HG03135 (cell line): ENCODE measurements around the gene RPSA.
"Not testable (repeated sequence)": the region's sequence is repeated elsewhere in the genome, so short reads cannot be mapped to it uniquely, and the experiment has no call there.

ENCODE experiments used
- ATAC-seq: cut with Tn5 transposase; IDR thresholded peaks from one replicate; pipeline ENCODE4 v1.9.1; 2021; ENCODE audit warnings: mild to moderate bottlenecking, moderate library complexity; ENCODE audit not compliant: unreplicated experiment

Gene RPSA

DNA sequence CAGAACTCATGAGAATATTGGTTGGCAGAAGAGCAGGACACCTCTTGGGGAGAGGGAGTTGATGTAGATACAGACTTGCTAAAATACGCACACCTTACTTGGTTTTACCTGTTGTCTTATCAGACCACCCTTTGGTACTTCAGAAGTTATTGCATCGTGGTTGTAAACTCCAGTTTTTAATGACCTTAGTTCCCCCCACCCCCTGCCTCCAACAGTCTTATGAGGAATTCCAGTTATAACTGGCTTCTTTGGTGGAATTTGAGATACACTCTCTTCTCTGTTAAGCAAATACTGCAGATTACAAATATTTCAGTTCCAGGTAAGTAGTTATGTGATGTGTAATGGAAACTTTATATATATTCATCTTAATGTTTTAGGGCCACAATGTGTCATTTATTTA lies 18.4 kb upstream of the RPSA start:
- no peak for ATAC-seq

DNA sequence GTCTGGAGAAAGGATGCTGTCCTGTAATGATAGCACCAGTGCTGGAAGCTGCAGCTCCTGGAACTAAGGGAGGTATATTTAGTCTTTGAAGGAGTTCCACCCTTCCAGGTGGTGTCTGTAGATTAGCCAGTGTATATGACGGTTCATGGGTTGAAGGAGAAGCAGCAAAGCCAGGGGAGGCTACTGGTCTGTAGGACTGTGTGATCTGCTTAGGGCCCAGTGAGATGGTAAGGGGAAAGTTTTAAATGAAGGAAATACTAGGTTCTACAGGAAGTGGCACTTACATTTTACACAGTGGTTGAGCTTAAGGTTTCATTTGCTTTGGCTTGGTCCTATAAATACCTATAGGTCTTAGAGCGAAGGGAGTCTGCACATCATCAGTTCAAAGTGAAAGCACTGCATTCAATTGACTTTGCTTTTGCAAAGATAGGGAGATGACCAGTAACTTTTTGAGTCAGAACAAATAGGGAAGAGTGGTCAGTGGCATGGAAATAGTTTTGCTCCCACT lies 17.7 kb upstream of the RPSA start:
- peak; percentile 74 for ATAC-seq

DNA sequence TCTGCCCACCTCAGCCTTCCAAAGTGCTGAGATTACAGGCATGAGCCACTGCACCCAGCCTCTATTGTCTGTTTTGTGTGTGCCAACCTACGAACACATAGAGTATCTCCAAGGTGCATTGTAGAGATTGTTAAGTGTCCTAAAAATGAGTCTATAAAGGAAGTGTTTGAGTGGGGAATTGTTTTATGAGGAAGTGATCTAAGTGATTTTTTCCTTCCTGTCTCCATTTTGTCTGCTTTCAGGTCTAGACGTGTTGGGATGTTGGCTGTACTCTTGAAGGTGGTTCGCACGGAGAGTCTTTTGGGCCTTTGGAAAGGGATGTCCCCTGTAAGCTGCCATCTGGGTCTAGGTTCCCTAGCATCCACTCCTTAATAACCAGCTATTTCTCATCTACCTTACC lies 16.3 kb upstream of the RPSA start:
- ATAC-seq, result no peak

DNA sequence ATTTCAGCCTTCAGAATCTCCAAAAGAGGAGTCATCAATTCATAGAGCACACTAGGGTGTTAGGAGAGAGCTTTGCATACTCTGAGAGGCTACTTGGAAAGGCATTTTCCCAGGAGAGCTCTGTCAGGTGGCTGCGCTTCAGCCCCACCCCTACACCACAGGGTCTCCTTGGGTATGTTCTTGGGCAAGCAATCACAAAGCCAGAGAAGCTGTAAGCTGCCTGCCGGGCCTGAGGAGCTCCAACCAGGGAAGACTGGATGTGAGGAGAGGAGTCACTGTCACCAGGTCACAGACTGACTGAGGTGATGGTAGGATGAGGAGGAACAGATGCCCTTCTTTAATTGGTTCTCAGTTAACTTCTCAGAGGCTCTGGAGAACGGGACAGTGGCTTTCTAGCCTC lies 9.8 kb upstream of the RPSA start:
- no peak for ATAC-seq

DNA sequence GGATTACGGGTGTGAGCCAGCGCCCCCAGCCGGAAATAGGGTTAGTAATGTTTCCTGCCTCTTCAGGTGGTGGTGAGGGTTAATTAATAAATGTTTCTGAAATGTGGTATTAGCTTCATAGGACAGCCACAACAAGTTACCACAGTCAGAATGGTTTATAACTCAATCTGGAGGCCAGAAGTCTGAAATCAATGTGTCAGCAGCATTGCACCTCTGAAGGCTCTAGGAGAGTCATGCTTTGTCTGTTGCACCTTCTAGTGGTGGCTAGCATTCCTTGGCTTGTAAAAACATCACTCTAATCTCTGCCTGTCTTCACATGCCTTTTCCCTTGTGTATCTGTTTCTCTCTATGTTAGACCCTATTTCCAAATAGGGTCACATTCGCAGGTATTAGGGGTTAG lies 7.8 kb upstream of the RPSA start:
- ATAC-seq, result no peak

DNA sequence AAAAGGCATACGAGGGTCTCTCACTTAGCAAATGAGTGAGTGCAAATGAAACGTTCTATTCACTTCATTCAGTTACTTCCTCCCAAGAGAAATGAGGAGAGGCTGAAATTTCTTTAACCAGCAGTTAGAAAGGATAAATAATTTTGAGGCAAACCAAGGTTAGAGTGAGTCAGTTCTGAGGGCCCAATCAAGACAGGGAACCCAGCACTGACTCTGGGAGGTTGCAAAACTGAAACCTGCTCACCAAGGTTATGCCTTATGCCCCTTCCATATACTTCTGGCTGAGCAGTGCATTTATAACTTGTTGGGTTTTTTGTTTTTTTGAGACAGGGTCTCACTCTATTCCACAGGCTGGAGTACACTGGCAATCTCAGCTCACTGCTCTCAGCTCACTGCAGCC lies 4.5 kb upstream of the RPSA start:
- no peak for ATAC-seq

DNA sequence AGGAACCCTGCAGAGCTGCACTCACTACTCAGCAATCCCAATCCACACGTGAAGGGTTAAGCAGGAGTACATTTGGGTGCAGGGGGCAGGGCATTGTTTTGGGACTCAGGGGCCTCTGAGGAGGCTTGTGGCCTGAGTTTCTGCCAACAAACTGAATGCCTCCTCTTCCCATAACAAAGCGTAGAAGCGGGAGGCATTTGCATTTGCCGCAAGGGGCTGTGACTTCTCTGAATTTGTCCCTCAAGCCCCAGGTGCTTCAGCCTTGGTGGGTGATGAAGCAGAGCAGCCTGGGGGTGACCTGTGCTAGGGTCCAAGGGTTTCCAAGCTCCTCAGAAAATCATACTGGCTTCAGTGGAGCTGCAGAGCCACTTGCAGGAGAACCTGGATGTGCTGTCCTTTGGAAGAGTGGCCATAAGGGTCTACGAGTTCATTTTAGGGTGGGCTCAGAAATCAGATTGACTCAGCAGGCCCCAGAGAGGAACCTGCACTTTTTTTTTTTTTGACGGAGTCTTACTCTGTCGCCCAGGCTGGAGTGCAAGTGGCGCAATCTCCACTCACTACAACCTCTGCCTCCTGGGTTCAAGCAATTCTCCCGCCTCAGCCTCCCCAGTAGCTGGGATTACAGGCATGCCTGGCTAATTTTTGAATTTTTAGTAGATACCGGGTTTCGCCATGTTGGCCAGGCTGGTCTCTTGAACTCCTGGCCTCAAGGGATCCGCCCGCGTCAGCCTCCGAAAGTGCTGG lies 1.4 kb upstream of the RPSA start:
- no peak for ATAC-seq

DNA sequence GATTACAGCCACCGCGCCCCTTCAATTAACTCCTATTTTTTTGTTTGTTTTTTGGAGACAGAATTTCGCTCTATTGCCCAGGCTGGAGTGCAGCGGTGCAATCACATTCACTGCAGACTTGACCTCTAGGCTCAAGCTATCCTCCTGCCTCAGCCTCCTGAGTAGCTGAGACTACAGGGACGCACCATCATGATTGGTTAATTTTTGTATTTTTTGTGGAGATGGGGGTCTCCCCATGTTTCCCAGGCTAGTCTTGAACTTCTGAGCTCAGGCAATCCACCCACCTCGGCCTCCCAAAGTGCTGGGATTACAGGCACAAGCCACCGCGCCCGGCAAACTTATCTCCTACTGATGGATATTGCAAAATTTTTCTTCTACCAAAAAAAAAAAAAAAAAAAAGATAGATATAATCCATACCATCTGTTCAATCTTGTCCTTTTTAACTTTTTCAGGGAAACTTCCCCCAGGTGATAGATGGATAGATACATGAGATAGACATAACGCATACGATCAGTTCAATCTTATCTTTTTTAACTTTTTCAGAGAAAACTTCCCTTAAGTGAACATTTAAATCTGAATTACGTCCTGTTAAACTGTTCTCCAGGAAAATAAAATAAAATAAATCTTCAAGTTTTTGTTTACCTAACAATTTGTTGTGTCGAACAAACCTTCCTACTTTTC lies 693 bp upstream of the RPSA start:
- ATAC-seq, result no peak

DNA sequence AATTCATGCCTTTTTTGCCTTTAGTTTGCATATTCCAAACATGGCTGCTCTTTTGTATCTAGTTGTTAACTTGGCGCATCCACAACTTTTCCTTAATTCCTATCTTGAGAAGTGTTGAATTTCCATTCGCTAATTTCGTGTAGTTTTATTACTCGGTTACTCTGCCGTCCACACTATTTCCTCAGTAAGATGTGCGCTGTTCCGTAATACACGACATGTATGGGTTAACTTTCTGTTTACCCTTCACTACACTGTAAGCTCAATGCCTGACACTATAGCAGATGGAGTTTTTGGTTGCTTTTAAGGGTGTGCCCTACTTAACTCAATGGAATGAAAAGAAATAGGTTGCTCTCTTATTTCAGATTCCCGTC lies 724 bp downstream of the RPSA start:
- ATAC-seq, result no peak

DNA sequence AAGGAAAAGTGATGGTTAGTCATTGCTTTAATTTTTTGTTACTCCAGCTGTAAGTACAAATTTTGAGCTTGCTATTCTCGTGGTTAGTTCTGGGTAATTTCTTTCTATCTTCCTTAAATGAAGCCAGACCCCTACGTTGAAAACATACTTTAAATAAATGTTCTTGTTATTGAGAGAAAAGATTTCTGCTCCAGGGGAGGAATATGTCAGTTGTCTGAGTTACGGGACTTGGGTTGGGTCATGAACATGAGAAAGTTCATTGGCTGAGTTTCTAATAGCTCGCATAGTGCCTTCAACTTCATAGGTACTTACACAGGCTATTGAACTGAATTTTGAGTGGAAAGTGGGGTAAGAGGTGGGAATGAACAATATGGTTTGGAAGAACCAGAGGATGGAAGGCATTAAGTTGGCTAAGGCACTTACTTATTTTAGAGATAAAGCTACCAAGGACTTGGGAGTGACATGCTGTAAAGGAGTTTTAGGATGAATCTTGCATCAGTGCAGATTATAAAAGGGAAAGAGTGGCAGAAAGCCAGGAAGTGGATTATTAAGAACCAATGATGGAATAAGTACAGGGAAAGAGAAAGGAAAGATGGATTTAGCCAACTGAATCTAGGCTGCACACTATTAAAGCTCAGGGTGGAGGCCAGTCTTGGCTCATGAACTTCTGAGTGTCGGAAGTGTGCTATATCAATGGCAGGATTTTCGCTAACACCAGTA lies 1.4 kb downstream of the RPSA start:
- no peak for ATAC-seq

DNA sequence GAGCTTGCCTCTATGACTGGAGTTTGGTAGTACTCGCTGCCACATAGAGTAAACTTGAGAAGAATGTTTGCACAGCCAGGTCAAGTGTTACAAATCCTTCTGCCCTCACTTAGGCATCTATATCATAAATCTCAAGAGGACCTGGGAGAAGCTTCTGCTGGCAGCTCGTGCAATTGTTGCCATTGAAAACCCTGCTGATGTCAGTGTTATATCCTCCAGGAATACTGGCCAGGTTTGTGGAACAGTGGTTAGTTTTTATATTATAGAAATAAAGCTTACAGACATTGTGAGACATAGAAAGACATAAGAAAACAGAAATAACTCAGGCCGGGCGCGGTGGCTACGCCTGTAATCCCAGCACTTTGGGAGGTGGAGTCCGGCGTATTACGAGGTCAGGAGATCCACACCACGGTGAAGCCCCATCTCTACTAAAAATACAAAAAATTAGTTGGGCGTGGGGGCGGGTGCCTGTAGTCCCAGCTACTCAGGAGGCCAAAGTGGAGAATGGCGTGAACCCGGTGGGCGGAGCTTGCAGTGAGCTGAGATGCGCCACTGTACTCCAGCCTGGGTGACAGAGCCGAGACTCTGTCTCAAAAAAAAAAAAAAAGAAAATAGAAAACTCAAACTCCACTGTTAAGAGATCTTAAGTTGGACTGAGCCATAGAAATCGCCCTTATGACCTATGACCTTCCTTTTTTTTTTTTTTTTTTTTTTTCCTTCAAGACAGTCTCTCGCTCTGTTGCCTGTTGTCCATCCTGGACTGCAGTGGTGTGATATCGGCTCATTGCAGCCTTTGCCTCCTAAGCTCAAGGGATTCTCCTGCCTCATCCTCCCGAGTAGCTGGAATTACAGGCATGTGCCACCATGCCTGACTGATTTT lies 2.2 kb downstream of the RPSA start:
- no peak for ATAC-seq

DNA sequence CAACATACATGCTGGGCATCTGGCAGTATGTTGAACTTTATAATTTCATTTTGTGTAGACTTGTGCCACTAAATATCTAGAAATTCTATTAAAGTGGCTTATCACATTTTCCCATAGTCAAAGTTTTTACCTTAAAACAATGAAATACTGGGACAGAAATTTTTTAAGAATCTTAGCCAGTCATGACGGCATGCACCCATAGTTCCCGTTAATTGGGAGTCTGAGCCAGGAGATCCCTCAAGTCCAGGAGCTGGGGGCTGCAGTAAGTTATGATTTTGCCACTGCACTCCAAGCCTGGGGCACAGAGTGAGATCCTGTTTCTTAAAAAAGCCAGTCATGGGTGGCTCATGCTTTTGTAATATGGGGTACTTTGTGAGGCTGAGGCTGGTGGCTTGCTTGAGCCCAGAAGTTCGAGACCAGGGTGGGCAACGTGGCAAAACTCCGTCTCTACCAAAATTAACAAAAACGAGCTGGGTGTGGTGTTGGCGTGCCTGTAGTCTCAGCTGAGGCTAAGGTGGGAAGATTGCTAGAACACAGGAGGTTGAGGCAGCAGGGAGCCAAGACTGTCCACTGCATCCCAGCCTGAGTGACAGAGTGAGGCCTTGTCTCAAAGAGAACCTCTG lies 3.1 kb downstream of the RPSA start:
- ATAC-seq, result no peak

DNA sequence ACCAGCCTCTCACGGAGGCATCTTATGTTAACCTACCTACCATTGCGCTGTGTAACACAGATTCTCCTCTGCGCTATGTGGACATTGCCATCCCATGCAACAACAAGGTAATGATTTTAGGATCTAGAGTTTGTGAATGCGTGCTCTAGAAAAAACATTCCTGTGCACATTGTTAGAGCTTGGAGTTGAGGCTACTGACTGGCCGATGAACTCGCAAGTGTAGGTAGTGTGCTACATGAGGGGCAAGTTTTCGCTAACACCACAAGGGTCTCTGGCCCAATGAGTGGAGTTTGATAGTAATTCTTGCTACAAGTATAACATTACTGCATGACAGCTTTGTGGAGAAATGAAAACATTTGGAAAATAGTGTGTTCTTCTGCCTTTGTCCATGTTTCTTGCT lies 4.4 kb downstream of the RPSA start:
- ATAC-seq, result no peak

DNA sequence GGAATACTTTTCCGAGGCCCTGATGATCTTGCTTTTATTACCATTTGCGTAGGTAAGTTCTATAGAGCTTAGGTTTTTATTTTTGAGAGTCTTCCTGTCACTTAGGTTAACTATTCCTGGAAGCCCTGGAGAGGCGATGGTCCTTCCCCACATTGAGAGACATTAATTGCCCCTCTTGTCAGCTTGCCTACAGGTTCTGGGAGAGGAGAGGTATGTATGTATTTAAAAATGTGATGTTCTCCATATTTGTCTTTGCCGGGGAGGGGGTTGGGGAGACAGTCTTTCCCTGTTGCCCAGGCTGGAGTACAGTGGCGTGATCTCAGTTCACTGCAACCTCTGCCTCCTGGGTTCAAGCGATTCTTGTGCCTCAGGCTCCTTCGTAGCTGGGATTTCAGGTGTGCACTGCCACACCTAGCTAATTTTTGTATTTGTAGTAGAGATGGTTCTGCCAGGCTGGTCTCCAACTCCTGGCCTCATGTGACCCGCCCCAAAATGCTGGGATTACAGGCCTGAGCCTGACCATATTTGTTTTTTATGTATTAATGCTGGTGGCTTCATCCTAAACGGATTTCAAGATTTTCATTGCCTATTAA lies 6.2 kb downstream of the RPSA start:
- ATAC-seq, result no peak

DNA sequence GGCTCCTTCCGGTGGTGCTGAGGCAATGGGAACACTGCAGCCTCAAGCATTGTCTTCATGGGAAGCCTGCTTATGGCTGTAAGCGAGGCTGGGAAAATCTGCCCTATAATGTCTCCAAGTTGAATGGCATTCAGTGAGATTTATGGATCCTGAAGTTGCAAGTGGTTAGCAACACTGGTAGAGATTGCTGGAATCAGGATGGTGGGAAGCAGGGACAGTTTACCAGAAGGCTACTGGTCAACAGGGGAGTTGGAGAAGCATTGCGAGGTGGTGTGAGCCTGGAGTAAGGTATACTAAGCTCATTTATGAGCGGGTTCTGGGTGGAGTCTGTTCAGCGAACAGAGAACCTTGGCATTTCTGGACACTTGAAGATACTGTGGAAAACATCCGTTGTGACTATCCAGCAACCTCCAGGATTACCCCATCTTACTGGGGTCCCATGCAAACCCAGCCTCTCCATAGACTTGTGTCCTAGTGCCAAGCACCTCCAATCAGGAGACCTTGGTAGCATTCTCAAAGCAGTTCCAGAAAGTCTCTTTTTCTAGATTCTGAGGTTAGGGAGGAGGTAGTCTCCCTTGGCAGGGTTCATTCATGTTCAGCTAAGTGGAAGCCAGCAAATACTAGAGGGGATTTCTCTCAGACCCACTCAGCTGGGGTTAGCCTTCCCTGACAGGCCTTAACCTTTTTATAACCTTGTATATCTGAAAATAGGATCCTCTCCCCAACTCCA lies 7.3 kb downstream of the RPSA start:
- no peak for ATAC-seq

DNA sequence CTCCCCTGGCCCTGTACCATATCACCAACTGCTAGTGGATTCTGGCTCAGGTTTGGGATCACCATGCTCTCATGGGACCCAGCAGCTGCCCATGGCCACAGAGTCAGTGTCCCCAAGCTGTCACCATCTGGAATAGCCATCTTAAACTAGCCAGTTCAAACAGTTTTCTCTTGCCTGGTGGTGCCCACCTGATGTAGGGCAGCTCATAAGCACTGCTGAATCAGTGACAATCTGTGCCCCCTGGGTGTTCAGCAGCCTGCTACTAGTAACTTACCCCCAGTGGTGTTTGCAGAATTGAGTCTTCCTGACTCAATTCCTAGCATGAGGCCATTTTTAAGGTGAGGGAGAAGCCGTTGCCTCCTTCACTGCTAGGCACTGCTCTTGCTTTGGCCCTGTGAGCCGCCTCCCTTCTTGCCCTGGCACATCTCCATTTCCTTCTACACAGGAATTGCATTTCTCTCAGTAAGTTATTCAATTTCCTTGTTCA lies 7.9 kb downstream of the RPSA start:
- no peak for ATAC-seq

DNA sequence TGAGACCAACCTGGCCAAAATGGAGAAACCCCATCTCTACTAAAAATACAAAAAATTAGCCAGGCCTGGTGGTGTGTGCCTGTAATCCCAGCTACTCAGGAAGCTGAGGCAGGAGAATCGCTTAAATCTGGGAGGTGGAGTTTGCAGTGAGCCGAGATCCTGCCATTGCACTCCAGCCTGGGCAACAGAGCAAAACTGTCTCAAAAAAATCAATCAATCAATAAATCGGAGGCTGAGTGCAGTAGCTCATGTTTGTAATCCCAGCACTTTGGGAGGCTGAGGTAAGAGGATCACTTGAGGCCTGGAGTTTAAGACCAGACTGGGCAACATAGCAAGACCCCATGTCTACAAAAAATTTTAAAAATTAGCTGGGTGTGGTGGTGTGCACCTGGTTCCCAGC lies 8.8 kb downstream of the RPSA start:
- ATAC-seq, result not testable (repeated sequence)

DNA sequence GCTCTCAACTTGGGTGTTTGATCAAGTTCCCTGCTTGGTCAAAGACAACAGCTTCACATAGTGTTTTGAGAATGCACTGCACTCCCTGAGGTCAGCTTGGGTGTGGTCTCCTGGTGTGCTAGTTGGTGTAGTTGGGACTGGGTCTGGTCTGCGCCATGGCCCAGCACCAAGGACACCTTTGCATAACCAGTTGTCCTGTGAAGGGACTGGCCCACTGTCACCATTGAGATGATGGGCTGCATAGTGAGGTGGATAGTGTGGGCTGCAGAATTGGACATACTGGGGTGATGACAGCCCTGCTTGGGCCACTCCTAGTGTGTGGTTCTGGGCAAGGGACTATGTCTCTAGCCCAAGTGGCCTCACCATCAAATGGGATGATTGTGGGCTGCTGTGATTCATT lies 9.5 kb downstream of the RPSA start:
- no peak for ATAC-seq

DNA sequence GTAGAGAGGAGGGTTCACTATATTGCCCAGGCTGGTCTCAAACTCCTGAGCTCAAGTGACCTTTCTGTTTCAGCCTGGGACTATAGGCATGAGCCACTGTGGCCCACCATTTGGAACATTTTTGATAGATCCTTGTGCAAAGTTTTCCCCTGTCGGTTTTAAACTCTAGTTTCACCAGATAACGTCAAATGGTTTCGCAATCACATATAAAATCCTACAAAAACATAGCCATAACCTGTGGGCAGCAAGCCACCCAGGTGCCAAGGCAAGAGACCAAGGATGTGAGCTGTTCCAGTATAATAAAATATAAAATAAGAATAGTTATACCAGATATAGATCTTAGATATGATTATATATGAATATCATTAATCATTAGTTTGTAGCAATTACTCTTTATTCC lies 10.5 kb downstream of the RPSA start:
- ATAC-seq, result not testable (repeated sequence)
